Esophagus squamous epithelium (tissue), 5 donors: Measurements from ENCODE around the gene ANKLE1. TPM values are rescaled to one million over a fixed set of nuclear protein-coding genes. Genes with fewer than 3 reads are reported as not detected.

Experiments
- DNase-seq: peaks from one replicate; lab custom pipeline; 2025; lab: John Stamatoyannopoulos, UW
- H3K27ac ChIP-seq, 4 donors: fragments of 200-600 bp; sonication (generic); one replicate each; pipeline ENCODE4 v1.5.1; 2016 to 2019; ENCODE audit warnings: mild to moderate bottlenecking in 1 of 4
- H3K27me3 ChIP-seq, 4 donors: fragments of 200-600 bp; sonication (generic); 1 replicate in 3 of 4; 2 replicates in 1 of 4; pipeline versions ENCODE4 v1.5.1 to v1.6.0; 2017 to 2021; ENCODE audit warnings: antibody characterized with exemption in 1 of 4
- H3K36me3 ChIP-seq, 3 donors: fragments of 200-600 bp; sonication (generic); one replicate each; pipeline ENCODE4 v1.5.1; 2016 to 2019
- H3K4me1 ChIP-seq, 3 donors: fragments of 200-600 bp; sonication (generic); one replicate each; pipeline ENCODE4 v1.5.1; 2017 to 2019
- H3K4me3 ChIP-seq, 4 donors: fragments of 200-600 bp; sonication (generic); 1 replicate in 3 of 4; 2 replicates in 1 of 4; pipeline ENCODE4 v1.5.1; 2016 to 2019; ENCODE audit warnings: mild to moderate bottlenecking in 2 of 4, moderate library complexity in 1 of 4
- H3K9me3 ChIP-seq, 3 donors: fragments of 200-600 bp; sonication (generic); one replicate each; pipeline ENCODE4 v1.5.1; 2016 to 2019
- CTCF ChIP-seq, 6 experiments: fragments of 450-650 bp in 4 of 6; fragments of 200-600 bp in 2 of 6; sonication (generic) in 2 of 6; IDR thresholded peaks; one replicate each; pipeline ENCODE4 v1.5.1; 2016 to 2019; ENCODE audit warnings: antibody characterized with exemption in 6 of 6, mild to moderate bottlenecking in 4 of 6, moderate library complexity in 4 of 6
- POLR2A ChIP-seq, 4 donors: fragments of 450-650 bp; IDR thresholded peaks; one replicate each; pipeline ENCODE4 v1.6.1; 2017; ENCODE audit warnings: antibody characterized with exemption in 4 of 4, mild to moderate bottlenecking in 4 of 4, moderate library complexity in 3 of 4
- WGBS, 2 donors: methylation state at CpG; one replicate each; pipeline ENCODE4 v1.1.5; 2018; 5-methylcytosine and 5-hydroxymethylcytosine counted together
- intact Hi-C: fragments of 100-400 bp; cut with DNase I; formaldehyde crosslinking; loops from one replicate; pipeline ENCODE4 v1.15.0; 2022
- total RNA-seq, 4 donors: library from RNA; depleted of rRNA; stranded (reverse); fragments of >200 nt; gene quantifications; one replicate each; pipeline ENCODE4 v1.1.0, GENCODE V29; 2016
- donor health status: DM: yes; HTN: yes; CAD: no.

Gene ANKLE1
- total RNA-seq, 4 donors from 2014 or later: 0.12 to 0.57 (median 0.22) TPM; not detected in 1

GRCh38 chr19:17244618-17245534 lies 36.8 kb upstream of the ANKLE1 start:
- TF ChIP-seq POLR2A (IDR thresholded peaks at IDR 0.05): no peak
- TF ChIP-seq CTCF (IDR thresholded peaks at IDR 0.05): no peak
- WGBS, 2 donors: 8% methylated on average over 4 of the region's 100 CpGs; no CpG with 5 or more reads in 1 of the 2 donors
- Histone ChIP-seq H3K27me3 (no peaks in the 10 kb centered on the region), H3K36me3 (peaks cover 0 to 15% (median 0%) of the 10 kb centered on the region in 3 donors), H3K27ac (peak overlapping the region; percentile 88 to 94 (median 92)), H3K4me1 (peaks cover 23 to 85% (median 41%) of the 10 kb centered on the region in 3 donors), H3K4me3 (peak overlapping the region; percentile 81 to 95 (median 90)), H3K9me3 (no peaks in the 10 kb centered on the region)
- no peak for DNase-seq
- intact Hi-C loops: no loop called here

- Histone ChIP-seq H3K27ac (peak within 1 kb of the TSS; percentile 90 to 94 (median 92)), H3K4me3 (peak within 1 kb of the TSS; percentile 81 to 95 (median 90)), H3K36me3 (peaks cover 0 to 9% (median 0%) of the 10 kb centered on the region in 3 donors), H3K4me1 (peaks cover 23 to 87% (median 41%) of the 10 kb centered on the region in 3 donors), H3K27me3 (no peaks in the 10 kb centered on the region), H3K9me3 (no peaks in the 10 kb centered on the region)
- intact Hi-C loops: no loop called here
- WGBS, 2 donors: no CpG with 5 or more reads among the region's 72 CpGs
- TF ChIP-seq CTCF (IDR thresholded peaks at IDR 0.05): no peak
- peak in 1 of 4 donors; percentile 20 for TF ChIP-seq POLR2A (IDR thresholded peaks at IDR 0.05)
- no peak for DNase-seq
Measured at GRCh38 chr19:17245535-17245984, 36.1 kb upstream of the ANKLE1 start, which contains the start of gene NR2F6. TSS of gene NR2F6 (minus strand) at chr19:17245919. CDS start at chr19:17245220, 699 bp downstream.

- no peaks in the 10 kb centered on the region for H3K27me3 ChIP-seq
- H3K9me3 ChIP-seq: no peaks in the 10 kb centered on the region
- no peak for DNase-seq
- intact Hi-C loops: no loop called here
- 7 to 15% methylated on average over 11 to 12 of the region's 21 CpGs for WGBS, 2 donors
- TF ChIP-seq POLR2A (IDR thresholded peaks at IDR 0.05): no peak
- no peak for TF ChIP-seq CTCF (IDR thresholded peaks at IDR 0.05)
- no peaks in the 10 kb centered on the region for H3K36me3 ChIP-seq
- peak overlapping the region; percentile 81 to 95 (median 90) for H3K4me3 ChIP-seq
- peak overlapping the region; percentile 90 to 94 (median 92) for H3K27ac ChIP-seq
- H3K4me1 ChIP-seq: peaks cover 23 to 74% (median 38%) of the 10 kb centered on the region in 3 donors
Measured at GRCh38 chr19:17246681-17247425, 34.8 kb upstream of the ANKLE1 start.

- H3K9me3 ChIP-seq: no peaks in the 10 kb centered on the region
- whole genome bisulfite sequencing, 2 donors: 69 to 71% methylated on average over 14 to 15 of the region's 21 CpGs
- no peaks in the 10 kb centered on the region for H3K36me3 ChIP-seq
- no peaks in the 10 kb centered on the region for H3K27me3 ChIP-seq
- DNase-seq: no peak
- intact Hi-C loops: no loop called here
- H3K4me3 ChIP-seq: no peak overlapping the region
- H3K4me1 ChIP-seq: peaks cover 17 to 61% (median 30%) of the 10 kb centered on the region in 3 donors
- no peak for TF ChIP-seq POLR2A (IDR thresholded peaks at IDR 0.05)
- TF ChIP-seq CTCF (IDR thresholded peaks at IDR 0.05): no peak
- H3K27ac ChIP-seq: peak overlapping the region; percentile 42 to 94 (median 80)
Measured at GRCh38 chr19:17248011-17248776, 33.5 kb upstream of the ANKLE1 start.
